Gastroesophageal sphincter (tissue), 4 donors: ENCODE data around the gene CCL28. TPM values are rescaled to one million over a fixed set of nuclear protein-coding genes. Genes with fewer than 3 reads are reported as not detected.
"Not testable (repeated sequence)": the region's sequence is repeated elsewhere in the genome, so short reads cannot be mapped to it uniquely, and the experiment has no call there.

Experiments used
- ATAC-seq: fragments of 150-250 bp; one replicate; pipeline ENCODE4 v1.9.1; 2016; ENCODE audit warnings: mild to moderate bottlenecking, moderate library complexity
- H3K27ac ChIP-seq, 4 donors: fragments of 200-600 bp; sonication (generic) in 3 of 4; 1 replicate in 3 of 4; 2 replicates in 1 of 4; pipeline ENCODE4 v1.5.1; 2016 to 2019
- H3K27me3 ChIP-seq: fragments of 200-600 bp; sonication (generic); one replicate; pipeline ENCODE4 v1.5.1; 2019
- H3K36me3 ChIP-seq, 2 donors: fragments of 200-600 bp; sonication (generic); one replicate each; pipeline ENCODE4 v1.5.1; 2019; ENCODE audit warnings: control low read depth in 1 of 2
- H3K4me1 ChIP-seq, 3 donors: fragments of 200-600 bp; sonication (generic); 1 replicate in 2 of 3; 2 replicates in 1 of 3; pipeline ENCODE4 v1.5.1; 2016 to 2019; ENCODE audit warnings: control low read depth in 2 of 3
- H3K4me3 ChIP-seq, 2 donors: fragments of 200-600 bp; sonication (generic); one replicate each; pipeline ENCODE4 v1.5.1; 2019; ENCODE audit warnings: mild to moderate bottlenecking in 1 of 2, moderate library complexity in 1 of 2
- H3K9me3 ChIP-seq, 3 donors: fragments of 200-600 bp; sonication (generic); one replicate each; pipeline ENCODE4 v1.5.1; 2017 to 2019; ENCODE audit warnings: control low read depth in 2 of 3
- EP300 ChIP-seq: sonication (generic); formaldehyde crosslinking; IDR thresholded peaks from one replicate; pipeline ENCODE4 v1.6.1; 2017; ENCODE audit warnings: antibody characterized with exemption, mild to moderate bottlenecking
- POLR2A ChIP-seq, 2 donors: fragments of 450-650 bp; IDR thresholded peaks; one replicate each; pipeline ENCODE4 v1.6.1; 2017; ENCODE audit warnings: antibody characterized with exemption in 2 of 2, mild to moderate bottlenecking in 2 of 2, moderate library complexity in 1 of 2
- POLR2AphosphoS5 ChIP-seq: sonication (generic); formaldehyde crosslinking; IDR thresholded peaks from one replicate; pipeline ENCODE4 v1.6.1; 2017; ENCODE audit warnings: antibody characterized with exemption
- WGBS, 2 donors: methylation state at CpG; one replicate each; pipeline ENCODE4 v1.1.5; 2018; ENCODE audit warnings: low coverage in 1 of 2; 5-methylcytosine and 5-hydroxymethylcytosine counted together
- total RNA-seq, 4 donors: library from RNA; depleted of rRNA; stranded (reverse); fragments of >200 nt; gene quantifications; one replicate each; pipeline ENCODE4 v1.1.0, GENCODE V29; 2016
- TF ChIP-seq, protein P1 (sequence below), 4 experiments: fragments of 200-600 bp in 2 of 4; fragments of 450-650 bp in 2 of 4; sonication (generic) in 1 of 4; IDR thresholded peaks; one replicate each; pipeline ENCODE4 v1.5.1; 2017 to 2019; ENCODE audit warnings: antibody characterized with exemption in 4 of 4, mild to moderate bottlenecking in 2 of 4, moderate library complexity in 2 of 4

CCL28 gene
- total RNA-seq, 4 donors from 2014 or later = 2.6 to 8.6 (median 3.3) TPM

DNA sequence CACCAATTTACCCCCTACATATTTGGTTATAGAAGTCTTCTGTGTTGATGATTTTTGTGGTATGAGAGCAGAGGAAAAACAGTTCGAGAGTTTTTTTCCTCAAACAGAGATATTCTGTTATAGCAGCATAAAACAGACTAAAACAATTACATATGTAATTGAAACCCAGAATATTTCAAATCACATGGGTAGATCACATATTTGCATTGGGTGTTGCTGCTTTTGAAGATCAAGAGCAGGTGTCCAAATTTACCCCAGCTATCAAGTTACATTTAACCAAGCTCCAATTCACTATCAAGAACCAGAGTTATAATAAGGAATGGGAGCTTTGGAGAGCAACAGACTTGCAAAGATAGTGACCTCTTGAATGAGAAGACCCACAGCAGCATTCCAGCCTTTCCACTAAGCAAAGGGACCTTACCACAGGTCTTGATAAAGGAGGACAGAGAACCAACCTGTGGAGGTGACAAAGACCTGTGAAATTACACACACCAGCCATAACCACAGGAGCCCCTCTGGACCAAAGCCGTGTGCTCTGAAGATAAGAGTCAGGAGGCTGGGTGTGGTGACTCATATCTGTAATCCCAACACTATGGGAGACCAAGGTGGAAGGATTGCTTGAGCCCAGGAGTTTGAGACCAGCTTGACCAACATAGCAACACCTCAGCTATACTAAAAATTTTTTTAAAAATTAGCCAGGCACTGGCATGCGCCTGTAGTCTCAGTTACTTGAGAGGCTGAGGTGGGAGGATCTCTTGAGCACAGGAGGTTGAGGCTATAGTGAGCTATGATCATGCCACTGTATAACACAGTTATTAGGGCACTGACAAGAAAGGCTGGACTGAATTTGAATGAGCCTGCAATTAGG, 4.0 kb upstream of the CCL28 start:
- H3K27ac ChIP-seq = no peak overlapping the region
- ATAC-seq = no peak
- H3K4me1 ChIP-seq = peaks cover 0 to 2% (median 0%) of the 10 kb centered on the region in 3 donors
- TF ChIP-seq, protein P1, sequence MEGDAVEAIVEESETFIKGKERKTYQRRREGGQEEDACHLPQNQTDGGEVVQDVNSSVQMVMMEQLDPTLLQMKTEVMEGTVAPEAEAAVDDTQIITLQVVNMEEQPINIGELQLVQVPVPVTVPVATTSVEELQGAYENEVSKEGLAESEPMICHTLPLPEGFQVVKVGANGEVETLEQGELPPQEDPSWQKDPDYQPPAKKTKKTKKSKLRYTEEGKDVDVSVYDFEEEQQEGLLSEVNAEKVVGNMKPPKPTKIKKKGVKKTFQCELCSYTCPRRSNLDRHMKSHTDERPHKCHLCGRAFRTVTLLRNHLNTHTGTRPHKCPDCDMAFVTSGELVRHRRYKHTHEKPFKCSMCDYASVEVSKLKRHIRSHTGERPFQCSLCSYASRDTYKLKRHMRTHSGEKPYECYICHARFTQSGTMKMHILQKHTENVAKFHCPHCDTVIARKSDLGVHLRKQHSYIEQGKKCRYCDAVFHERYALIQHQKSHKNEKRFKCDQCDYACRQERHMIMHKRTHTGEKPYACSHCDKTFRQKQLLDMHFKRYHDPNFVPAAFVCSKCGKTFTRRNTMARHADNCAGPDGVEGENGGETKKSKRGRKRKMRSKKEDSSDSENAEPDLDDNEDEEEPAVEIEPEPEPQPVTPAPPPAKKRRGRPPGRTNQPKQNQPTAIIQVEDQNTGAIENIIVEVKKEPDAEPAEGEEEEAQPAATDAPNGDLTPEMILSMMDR (IDR thresholded peaks at IDR 0.05) = no peak
- TF ChIP-seq POLR2A (IDR thresholded peaks at IDR 0.05) (no peak), POLR2AphosphoS5 (no peak), EP300 (no peak)
- H3K36me3 ChIP-seq = no peaks in the 10 kb centered on the region
- no peaks in the 10 kb centered on the region for H3K27me3 ChIP-seq
- WGBS, 2 donors = 95 to 96% methylated on average over 2 of the region's 3 CpGs
- no peaks in the 10 kb centered on the region for H3K9me3 ChIP-seq
- H3K4me3 ChIP-seq = no peak overlapping the region

DNA sequence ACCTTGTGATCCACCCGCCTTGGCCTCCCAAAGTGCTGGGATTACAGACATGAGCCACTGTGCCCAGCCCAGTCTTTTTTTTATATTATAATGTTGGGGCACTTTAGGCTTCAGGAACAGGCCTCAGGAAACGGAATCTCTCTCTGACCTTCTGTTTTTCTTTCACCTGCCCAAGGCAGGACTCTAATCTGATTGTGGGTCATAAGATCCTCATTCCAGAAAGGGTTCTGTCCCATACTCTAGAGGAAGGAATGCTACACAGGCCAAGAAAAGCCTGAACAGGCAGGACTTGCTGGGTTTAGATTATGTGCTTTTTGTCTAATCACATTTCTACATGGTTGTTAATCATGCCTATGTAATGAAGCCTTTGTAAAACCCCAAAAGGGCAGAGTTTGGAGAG, 1.8 kb upstream of the CCL28 start:
- no peaks in the 10 kb centered on the region for H3K36me3 ChIP-seq
- no peak overlapping the region for H3K27ac ChIP-seq
- no peaks in the 10 kb centered on the region for H3K27me3 ChIP-seq
- no peaks in the 10 kb centered on the region for H3K4me1 ChIP-seq
- WGBS, 2 donors = 86 to 100% methylated on average over 1 to 2 of the region's 2 CpGs
- no peak for TF ChIP-seq EP300
- H3K9me3 ChIP-seq = no peaks in the 10 kb centered on the region
- no peak overlapping the region for H3K4me3 ChIP-seq
- ATAC-seq = no peak

DNA sequence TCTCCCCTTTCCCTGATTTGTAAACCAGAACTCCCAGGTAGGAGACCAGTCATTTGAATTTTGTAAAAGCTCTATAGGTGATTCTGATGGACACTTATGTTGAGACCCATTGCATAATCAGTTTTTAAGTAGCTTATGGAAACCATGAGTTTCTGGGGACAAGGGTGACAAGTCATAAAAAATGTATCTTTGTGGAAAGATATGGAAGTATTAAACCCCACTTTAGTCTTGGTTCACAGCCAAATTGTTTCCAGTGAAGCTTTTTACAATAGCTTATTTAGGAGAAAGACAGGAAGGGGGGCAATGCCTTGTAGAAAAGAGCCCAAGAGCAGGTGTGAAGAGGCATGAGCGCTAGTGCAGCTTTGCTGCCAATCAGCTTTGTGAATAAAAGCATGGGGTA, 453 bp upstream of the CCL28 start:
- H3K27me3 ChIP-seq = no peaks in the 10 kb centered on the region
- no peak overlapping the region for H3K4me3 ChIP-seq
- 75 to 100% methylated on average over 1 of the region's 1 CpG for WGBS, 2 donors
- no peaks in the 10 kb centered on the region for H3K36me3 ChIP-seq
- no peaks in the 10 kb centered on the region for H3K9me3 ChIP-seq
- no peak for ATAC-seq
- TF ChIP-seq EP300 = no peak
- TF ChIP-seq, protein P1 (IDR thresholded peaks at IDR 0.05) = no peak
- no peak for TF ChIP-seq POLR2AphosphoS5
- no peak for TF ChIP-seq POLR2A (IDR thresholded peaks at IDR 0.05)
- H3K4me1 ChIP-seq = no peaks in the 10 kb centered on the region
- no peak overlapping the region for H3K27ac ChIP-seq

DNA sequence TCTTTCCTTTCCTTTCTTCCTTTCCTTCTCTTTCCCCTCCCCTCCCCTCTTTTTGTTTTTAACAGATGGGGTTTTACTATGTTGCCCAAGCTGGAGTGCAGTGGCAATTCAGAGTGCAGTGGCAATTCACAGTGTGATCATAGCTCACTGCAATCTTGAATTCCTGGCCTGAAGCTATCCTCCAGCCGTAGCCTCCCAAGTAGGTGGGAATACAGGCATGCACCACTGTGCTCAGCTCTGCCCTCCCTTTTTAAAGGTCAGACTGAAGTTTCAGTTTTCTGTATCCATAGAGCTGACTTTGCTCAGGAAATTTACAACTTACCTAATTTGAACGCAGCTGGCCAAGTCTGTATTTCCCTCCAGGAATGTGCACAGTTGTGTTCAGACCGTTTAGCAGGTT, 696 bp downstream of the CCL28 start:
- no peaks in the 10 kb centered on the region for H3K36me3 ChIP-seq
- H3K4me1 ChIP-seq = no peaks in the 10 kb centered on the region
- H3K27me3 ChIP-seq = no peaks in the 10 kb centered on the region
- ATAC-seq = no peak
- no peak overlapping the region for H3K4me3 ChIP-seq
- H3K9me3 ChIP-seq = peaks cover 0 to 3% (median 0%) of the 10 kb centered on the region in 3 donors
- WGBS, 2 donors = 20 to 37% methylated on average over 3 of the region's 3 CpGs
- H3K27ac ChIP-seq = no peak overlapping the region
- TF ChIP-seq EP300 = no peak
- no peak for TF ChIP-seq POLR2AphosphoS5
- TF ChIP-seq POLR2A (IDR thresholded peaks at IDR 0.05) = no peak
- TF ChIP-seq, protein P1 (IDR thresholded peaks at IDR 0.05) = no peak

DNA sequence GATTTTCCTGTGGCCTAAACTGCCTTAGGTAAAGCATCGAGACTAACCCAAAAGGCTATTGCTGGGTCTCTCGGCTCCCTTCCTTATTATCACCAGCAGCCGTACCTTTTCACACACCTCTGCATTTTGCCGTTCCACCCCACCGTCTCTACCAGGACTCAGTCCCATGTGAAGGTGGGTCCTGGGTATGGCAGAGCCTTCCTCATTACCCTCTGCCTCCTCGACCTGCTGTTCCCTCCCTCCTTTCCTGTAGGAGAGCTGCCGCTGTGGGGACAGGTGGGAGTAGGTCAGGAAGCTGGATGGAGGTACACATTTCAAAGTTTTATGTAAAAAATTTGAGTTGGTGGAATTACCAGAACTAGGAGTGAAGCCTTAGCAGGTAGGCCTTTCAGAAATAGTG, 1.8 kb downstream of the CCL28 start:
- Histone ChIP-seq H3K9me3 (peaks cover 0 to 3% (median 0%) of the 10 kb centered on the region in 3 donors), H3K4me3 (no peak overlapping the region), H3K27ac (no peak overlapping the region), H3K36me3 (no peaks in the 10 kb centered on the region), H3K4me1 (no peaks in the 10 kb centered on the region), H3K27me3 (no peaks in the 10 kb centered on the region)
- TF ChIP-seq EP300 (no peak), POLR2A (IDR thresholded peaks at IDR 0.05) (no peak)
- no peak for ATAC-seq
- 79 to 80% methylated on average over 2 to 5 of the region's 7 CpGs for WGBS, 2 donors

DNA sequence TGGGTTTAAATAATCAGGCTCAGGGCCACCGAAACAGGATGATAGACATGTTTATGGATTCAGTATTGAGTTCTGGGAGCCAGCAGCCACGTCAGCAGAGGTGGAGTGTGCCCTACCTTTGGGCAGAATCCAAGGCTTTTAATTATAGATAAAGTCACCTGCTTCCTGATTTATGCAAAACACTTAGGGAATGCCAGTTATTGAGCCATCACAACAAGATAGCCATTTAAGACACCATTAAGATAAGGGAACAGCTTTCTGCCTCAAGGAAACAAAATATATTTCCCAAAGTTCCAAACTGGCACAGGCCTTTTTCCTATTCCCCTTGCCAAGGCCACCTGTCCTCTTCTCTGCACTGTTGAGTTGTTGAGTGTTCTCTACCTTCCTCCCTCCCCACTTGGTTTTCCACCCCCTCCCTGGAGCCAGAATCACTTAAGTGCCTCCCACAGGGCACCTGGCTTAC, 2.4 kb downstream of the CCL28 start:
- H3K4me1 ChIP-seq = no peaks in the 10 kb centered on the region
- no peak overlapping the region for H3K27ac ChIP-seq
- H3K4me3 ChIP-seq = no peak overlapping the region
- TF ChIP-seq, protein P1 (IDR thresholded peaks at IDR 0.05) = no peak
- no peak for TF ChIP-seq POLR2AphosphoS5
- no peak for TF ChIP-seq EP300
- TF ChIP-seq POLR2A (IDR thresholded peaks at IDR 0.05) = no peak
- H3K36me3 ChIP-seq = no peaks in the 10 kb centered on the region
- 23 to 69% methylated on average over 2 of the region's 2 CpGs for WGBS, 2 donors
- H3K9me3 ChIP-seq = peaks cover 0 to 3% (median 0%) of the 10 kb centered on the region in 3 donors
- H3K27me3 ChIP-seq = no peaks in the 10 kb centered on the region
- ATAC-seq = no peak

DNA sequence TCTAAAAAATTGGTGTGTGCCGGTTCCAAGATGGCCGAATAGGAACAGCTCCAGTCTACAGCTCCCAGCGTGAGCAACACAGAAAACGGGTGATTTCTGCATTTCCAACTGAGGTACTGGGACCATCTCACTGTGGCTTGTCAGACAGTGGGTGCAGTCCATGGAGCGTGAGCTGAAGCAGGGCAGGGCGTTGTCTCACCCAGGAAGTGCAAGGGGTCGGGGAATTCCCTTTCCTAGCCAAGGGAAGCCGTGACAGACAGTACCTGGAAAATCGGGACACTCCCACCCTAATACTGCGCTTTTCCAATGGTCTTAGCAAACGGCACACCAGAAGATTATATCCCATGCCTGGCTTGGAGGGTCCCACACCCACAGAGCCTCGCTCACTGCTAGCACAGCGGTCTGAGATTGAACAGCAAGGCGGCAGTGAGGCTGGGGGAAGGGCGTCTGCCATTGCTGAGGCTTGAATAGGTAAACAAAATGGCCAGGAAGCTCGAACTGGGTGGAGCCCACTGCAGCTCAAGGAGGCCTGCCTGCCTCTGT, 9.6 kb downstream of the CCL28 start:
- not testable (repeated sequence) for ATAC-seq, H3K27me3 ChIP-seq, H3K4me3 ChIP-seq, H3K9me3 ChIP-seq, H3K36me3 ChIP-seq, H3K27ac ChIP-seq, H3K4me1 ChIP-seq
- 83 to 100% methylated on average over 1 to 10 of the region's 16 CpGs for WGBS, 2 donors
